Fibroblast of skin of right biceps (primary cell): Measurements from ENCODE around the gene FGF12.

Source experiments
- DNase-seq: peaks from one replicate; pipeline ENCODE4 v3.0.0-alpha.2; 2013

FGF12 gene

DNA sequence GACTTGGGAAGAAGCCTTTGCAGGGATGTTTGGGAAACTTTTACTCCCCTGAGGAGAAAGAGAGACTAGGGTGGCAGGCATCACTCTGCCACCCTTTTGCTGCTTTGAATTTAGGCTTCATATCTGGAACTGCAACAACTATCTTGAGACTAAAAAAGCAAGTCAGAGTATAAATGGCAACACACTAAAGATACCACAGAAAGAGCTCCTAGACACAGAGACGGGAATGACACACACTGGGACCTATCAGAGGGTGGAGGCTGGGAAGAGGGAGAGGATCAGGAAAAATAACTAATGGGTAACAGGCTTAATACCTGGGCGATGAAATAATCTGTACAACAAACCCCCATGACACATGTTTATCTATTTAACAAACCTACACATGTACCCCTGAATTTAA is 237.8 kb downstream of the FGF12 start:
- no peak for DNase-seq

DNA sequence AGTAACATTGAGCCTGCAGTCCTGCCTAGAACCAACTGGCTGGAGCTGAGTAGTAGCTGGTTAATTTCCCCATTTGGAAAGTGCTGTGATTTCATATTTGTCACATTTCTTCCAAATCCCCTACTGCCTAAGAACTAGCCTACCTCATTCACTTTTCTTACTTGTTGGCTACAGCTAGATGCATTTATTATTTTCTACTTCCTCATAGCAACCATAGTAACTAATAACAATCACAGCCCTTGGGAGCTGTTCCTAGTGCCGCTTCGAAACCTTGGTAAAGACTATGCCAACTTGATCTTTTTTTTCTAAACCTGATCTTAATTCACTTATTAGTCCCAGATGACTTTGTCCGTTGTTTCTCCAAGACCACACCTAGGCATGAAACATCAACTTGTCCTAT is 240.3 kb downstream of the FGF12 start:
- DNase-seq = no peak

DNA sequence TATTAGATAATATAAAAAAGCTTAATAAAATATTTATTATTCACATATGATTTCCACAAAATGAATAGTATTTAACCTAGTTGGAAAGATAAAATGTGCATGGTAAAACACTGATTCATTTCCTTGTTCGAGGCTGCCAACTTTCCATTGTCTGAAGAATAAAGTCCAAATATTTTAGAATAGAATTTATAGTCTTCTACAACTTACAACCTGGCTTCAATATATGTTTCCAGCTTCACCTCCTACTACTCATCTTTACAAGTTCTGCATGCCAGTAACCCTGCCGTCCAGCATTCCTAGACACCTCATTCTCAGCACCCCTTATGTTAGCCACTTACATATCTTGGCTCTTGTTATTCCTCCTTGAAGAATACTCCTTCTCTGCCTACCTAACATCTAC is 244.5 kb downstream of the FGF12 start:
- peak; percentile 47 for DNase-seq

DNA sequence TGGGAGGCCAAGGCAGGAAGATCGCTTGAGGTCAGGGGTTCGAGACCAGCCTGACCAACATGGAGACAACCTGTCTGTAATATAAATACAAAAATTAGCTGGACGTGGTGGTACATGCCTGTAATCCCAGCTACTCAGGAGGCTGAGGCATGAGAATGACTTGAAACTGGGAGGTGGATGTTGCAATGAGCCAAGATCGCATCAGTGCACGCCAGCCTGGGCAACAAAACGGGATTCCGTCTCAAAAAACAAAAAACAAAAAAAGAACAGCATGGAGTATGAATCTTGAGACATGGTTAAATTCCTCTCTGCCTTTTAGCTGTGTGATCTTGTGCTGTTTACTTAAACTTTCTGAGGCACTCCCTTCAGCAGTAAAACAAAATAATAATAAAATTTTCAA is 244.9 kb downstream of the FGF12 start:
- peak; percentile 14 for DNase-seq

DNA sequence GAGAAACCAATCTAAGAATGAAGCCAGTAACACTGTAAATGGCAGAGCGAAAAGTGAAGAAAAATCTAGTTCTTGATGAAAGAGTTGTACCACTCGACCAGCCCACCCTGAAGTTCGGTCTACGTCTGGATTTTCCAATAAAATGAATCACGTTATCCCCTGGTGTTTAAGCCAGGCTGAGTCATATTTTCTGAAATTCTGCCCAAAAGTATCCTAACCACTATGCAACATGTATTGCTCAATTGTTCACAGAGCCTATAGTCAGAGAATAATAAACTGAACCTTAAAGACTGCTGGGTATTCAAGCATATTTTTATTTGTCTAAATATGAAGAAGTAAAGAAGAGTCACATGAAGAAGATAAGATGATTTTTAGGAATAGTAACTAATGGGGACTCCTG is 245.7 kb downstream of the FGF12 start:
- peak; percentile 86 for DNase-seq

DNA sequence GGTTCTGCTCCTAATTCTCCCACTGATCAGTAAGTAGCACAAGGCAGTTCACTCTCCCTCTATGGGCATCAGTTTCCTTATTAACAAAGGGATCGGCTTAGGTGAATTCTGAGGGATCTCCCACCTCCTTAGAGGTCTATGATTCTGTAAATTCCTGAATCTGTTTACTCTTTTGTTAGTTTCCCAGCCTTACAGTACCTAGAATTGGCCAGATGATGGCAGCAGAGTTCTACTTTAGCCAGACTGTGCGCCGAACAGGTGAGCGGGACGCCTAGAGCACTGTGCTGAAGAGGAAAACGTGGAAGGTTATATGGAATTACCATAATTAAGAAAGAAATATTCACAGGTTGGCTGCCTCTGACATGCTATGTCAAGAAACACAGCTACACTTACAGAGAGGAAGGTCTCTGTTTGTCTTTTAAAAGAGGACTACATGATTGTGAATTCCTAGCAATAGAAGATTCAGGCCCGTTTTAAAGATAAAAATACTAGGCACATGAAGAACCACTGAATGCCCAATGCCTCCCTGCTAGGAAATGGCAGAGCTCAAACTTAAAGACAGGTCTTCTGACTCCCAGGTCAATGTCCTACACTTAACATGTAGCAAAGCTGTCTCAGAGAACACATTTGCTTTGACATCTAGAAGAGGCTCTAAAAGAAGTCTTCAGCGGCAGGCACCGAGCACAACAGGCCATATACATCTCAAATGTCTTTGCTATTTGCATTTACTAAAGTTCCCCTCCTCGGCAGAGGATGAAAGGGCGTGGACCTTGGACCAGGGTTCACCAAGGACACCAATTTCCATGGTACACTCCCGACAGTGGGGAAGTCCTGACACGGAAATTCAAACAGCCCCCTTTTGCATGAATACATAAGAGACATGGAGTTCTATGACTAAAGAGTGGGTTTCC is 259.9 kb downstream of the FGF12 start:
- DNase-seq = peak; percentile 31

DNA sequence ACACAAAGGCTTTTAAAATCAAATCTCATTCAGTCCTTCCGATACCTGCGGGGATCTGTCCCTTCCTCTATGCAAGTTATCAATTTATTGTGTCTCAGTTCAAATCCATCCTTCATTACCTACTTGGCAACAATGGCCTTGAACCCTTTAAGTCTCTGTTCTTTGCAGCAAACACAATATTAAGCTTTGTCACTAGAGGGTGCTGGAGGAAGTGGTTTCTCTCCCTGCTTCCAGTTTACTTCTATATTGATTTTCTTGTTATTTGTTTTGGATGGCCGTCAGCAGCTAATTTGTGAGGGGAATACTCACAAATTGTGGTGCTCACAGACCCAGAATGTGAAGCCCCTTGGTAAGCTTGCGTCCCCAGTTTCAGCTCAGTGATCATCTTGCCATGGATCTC is 278.3 kb downstream of the FGF12 start:
- no peak for DNase-seq

DNA sequence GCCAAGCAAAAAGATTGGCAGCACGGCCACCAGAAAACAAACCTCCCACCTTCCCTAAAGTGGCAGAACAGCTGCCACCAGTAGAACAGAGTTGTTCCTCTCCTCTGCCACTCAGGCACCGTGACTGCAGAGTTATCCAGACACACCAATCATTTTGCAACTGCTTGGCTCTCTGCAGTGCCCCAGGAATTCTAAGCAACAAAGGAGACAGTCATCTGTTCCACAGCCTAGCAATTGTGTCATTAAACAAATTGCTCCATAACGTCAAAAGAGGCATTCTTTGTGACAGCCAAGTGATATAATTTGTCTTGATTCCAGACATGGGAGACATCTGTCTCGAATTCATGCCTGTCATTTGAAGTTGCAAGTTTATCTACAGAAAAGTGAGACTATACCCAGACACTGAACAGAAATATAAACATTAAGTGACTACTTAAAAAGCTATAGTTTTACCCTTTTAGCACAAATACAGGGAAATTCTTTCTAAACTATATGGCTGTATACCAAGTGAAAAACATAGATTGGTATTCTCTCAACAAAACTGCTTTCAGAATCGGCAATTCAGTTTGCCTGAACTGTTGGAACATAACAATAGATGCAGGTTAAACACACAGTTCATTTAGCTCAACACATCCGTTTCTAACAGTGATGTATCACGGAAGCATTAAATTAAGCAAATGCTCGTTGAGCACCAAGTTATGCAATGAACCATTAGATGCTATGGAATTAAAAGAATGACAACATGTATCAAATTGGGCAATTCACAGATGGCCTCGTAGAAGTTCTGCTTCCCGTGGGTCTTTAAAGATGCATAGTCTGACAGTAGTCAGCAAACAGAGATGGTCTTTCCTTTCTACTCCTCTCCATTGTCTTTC is 281.3 kb downstream of the FGF12 start:
- peak; percentile 21 for DNase-seq

DNA sequence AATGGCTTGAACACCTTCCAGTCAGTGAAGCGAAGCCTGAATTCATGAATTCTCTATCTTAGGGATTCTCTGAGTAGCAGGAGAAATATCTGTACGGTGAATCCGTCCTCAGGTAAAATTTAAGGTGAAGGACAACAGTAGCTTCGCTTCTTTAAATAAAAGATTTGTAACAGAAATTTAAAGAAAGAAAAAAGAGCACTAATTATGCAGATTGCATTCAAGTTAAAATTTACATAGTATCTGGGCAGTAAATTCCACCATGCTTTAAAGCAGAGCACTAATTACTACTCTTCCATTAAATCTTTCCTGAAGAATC is 282.6 kb downstream of the FGF12 start:
- DNase-seq = no peak

DNA sequence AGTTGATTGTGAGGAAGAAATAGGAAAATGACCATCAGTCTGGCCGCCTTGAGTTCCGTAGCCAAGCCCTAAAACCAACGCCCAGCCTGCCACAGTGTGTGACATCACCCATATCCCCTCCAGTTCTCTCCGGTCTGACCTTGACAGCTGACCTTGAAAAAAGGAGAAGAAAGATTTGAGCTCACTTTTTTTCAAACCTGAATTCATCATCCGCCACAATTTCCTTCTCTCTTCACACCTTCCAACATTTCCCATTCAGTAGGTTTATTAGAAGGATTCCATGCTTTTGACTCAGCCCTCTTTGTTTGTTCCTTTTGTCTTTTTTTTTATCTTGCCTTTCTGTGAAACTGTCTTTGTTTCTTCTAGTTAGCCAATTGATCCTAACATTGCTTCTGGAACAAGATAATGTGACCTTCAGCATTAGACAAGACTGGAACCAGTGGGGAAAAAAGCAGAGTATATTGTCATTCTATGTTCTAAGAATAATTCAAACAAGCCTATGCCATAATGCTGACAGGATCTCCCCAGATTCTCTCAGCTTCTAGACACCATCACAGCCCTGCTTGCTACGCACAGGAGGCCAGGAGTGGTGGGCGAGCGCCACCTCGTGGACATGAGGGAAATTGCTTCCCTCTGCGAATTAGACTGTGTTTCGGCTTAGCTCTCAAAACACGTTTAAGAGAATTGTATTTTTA is 283.1 kb downstream of the FGF12 start:
- DNase-seq = peak; percentile 50

DNA sequence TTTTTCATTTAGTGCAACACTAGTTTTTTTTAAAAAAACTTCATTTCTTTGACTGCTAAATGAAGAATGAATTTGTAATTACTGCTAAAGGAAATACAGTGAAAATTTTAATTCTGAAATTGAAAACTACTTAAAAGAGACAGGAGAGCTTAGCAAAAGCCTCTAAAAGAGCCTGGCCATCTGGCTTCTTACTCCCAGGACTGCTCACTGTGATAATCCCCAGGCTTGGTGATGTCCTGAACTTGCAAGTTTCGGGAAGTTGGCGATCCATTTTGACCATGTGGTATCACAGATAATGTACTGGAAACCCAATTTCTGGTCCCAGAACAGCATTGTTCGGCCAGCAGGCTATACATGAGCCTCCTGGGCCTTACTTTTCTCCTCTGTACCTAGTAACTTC is 292.1 kb downstream of the FGF12 start:
- DNase-seq = no peak

DNA sequence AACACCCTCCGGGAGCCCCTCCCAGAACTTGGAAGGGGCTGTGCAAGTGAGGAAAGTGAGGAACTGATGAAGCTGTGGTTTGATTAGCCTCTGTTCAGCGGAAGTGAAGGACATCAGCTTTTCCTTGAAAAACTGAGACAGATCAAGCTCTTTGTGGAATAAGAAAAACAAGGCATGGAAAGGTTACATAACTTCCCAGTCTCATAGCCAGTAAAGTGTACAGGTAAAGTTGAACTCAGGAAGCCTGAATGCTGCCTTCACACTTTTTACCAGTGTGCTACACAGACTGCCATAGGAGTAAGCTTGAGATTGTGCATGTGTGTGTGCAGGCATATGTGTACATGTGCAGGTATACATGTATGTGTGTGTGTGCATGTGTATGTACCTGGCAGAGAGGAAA is 293.2 kb downstream of the FGF12 start:
- no peak for DNase-seq

DNA sequence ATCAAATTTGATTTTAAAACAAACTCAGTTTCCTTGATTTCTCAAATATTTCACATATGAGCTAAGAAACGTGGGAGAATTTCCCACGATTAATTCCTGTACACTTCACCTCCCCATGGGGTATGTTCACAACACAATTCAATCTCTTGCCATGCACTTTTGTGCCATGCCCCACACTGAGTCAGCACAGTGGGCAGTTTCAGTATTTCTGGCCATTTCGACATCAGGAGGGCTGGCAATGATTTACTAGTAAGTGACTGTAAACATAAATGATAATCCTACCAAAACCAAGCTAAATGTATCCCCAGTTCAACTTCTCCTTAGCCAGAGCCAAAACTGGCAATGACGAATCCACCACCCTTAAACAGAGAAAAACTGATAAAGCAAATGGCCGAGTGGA is 293.6 kb downstream of the FGF12 start:
- DNase-seq = no peak

DNA sequence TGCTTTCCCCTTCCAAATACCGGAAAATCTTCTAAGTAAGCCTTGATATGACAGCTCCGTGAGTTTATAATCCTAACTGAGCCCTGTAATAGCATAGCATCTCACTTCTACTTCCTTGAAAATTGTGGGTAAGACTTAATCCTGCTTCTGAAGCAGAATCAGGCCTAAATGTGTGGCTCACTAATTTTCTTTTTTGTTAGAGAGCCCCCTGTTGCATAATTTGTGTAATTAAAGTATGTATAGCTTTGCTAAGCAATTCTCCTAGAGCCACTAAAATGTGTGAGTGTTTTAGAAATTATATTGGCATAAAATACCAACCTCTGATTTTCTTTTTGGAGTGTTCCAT is 304.4 kb downstream of the FGF12 start:
- no peak for DNase-seq

DNA sequence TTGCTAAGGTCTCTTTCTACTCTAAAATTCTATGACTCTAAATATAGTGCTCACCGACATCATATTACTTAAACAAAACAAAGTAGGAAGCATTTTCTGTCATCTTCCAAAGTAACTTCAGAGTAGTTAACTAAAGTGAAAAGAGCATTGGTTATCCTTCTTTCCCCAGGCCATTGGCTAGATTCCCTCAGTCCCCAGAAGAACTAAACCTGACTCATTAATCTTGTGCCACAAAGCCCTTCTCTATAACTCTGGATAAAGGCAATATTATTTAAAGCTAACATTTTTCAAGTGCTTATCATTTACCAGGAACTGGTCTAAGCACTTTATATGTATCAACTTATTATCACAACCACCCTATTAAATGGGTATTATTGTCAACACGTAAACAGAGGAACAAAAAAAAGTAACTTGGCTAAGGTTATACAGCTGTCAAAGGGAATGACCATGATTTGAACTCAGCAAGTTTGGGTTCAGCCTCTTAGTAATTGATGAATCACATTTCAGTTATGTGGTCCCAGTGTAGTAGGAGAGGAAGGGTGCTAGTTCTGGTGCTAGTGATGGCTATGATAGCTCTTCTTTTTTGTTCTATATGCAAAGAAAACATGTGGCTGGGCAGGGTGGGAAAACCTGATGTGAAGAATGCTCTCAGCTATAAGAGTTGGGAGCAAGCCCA is 304.9 kb downstream of the FGF12 start:
- DNase-seq = peak; percentile 62

DNA sequence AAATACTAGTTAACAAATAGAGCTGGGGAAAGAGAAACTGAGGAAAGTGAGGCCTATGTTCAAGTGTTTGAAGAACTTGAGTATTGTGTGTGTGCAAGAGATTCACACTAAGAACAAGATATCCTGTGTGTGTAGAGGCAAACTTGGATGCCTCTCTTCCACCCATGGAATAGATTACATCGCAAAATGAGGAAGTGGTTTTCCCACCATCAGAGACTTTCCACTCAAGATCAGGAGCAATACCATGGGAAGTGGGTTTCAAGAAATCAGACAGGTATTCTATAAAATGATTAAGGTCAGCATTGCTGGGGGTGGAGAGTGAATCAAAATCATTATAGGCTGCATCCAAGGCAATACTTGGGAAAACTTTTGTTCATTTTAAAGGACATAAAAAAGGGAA is 308.0 kb downstream of the FGF12 start:
- no peak for DNase-seq

DNA sequence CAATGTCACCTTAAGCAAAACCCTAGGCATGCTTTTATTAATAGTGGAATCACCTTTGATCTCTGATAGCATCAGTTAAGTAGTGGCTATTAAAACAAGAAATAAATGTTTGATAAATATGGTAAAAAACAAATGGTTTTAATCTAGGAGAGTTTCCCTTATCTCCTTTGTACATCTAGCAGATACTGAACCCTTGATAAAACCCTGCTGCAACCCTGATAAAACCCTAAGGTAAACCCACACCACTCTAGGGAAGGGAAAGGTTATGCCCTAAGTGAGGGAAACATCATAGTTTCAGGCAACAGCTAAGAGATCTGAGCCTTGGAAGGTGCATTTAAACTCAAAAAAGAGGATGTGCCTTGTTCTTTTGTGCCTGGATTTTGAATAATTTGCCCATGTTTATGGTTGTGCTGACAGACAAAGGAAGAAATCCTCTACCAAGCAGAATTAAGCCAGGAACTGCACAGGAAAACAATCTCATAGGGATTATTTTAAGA is 309.7 kb downstream of the FGF12 start:
- DNase-seq = no peak

DNA sequence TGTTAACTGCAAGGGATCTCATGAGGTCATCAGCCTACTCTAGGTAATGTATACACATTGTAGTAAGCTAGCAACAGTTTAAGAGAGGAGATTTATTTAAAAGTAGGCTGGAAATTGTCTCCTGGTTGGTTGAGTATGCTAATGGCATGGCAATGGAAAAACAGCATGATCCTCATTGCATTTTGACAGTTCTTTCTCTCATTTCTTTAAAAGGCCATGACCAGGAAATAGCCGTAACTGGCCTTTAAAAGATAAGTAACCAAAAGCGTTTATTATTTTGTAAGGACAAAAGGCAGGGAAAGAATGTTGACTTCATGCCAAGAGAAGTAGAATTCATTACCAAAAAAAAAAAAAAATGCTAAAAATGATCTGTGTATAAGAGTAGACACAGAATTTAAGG is 310.3 kb downstream of the FGF12 start:
- DNase-seq = no peak

DNA sequence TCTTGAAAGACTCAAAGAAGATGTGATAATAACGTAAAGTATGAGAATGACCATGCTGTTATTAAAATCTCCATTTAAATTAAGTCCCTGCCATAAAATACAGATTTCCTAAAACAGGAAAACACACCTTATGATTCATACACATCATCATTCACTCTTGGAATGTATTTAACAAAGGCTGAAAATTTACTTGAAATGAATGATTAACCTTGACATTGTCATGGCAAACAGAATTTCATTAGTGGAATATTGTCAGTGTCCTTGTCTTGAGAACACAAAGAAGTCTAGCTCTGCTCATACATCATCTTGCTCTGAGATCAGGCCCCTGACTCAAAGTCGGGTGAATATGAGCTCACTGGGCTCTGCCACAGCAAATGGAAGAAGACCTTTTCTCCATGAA is 313.9 kb downstream of the FGF12 start:
- no peak for DNase-seq

DNA sequence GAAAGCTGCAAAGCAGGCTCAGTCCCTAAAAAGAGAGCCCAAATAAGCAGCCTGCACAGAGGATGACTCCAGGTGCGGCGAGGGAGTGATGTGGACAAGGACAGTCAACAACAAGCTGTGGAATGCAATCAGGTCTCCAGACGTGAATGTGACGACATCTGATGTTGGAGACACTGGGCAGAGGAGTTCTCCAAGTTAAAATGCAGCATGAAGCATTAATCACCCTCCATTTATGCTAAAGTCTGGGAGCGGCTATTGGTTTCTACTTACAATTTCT is 316.7 kb downstream of the FGF12 start:
- DNase-seq = no peak

DNA sequence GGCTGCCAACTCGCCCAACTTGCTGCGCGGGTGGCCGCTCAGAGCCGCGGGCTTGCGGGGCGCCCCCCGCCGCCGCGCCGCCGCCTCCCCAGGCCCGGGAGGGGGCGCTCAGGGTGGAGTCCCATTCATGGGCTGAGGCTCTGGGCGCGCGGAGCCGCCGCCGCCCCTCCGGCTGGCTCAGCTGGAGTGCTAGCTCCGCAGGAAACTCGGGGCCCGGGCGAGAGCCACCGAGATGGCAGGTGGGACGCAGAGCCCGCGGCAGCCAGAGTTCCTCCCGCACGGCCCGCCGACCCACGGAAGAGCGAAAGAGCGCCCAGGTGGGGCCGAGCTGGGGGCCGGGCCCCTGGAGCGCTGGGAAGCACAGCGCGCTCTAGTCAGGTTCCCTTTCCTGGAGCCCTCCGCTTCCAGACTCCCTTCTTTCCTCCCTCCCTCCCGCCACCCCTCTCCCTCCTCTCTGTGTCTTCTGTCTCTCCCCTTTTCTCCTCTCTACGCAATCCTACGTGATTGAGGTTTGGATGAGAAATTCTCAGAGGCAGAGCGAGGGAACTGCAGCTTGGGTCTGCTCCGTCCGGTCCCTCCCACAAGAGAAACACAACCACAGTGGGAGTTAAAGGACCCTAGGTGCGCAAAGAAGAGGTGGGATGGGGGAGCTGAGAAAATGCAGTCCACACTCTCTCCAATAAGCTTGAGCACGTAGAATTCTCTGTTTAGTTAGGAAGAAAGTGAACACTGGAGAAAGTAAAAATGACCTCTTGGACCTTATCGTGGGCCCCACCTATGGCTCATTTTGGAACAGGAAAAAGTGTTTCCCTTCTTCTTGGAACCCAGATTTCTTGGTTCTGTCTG is 317.3 kb downstream of the FGF12 start:
- peak; percentile 8 for DNase-seq

DNA sequence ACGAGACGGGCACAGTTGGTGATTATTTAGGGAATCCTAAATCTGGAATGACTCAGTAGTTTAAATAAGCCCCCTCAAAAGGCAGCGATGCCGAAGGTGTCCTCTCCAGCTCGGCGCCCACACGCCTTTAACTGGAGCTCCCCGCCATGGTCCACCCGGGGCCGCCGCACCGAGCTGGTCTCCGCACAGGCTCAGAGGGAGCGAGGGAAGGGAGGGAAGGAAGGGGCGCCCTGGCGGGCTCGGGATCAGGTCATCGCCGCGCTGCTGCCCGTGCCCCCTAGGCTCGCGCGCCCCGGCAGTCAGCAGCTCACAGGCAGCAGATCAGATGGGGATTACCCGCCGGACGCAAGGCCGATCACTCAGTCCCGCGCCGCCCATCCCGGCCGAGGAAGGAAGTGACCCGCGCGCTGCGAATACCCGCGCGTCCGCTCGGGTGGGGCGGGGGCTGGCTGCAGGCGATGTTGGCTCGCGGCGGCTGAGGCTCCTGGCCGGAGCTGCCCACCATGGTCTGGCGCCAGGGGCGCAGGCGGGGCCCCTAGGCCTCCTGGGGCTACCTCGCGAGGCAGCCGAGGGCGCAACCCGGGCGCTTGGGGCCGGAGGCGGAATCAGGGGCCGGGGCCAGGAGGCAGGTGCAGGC is 318.0 kb downstream of the FGF12 start:
- peak; percentile 19 for DNase-seq
